Body of pancreas (tissue), 4 donors: ENCODE measurements around the gene KLK8. TPM values are rescaled to one million over a fixed set of nuclear protein-coding genes. Genes with fewer than 3 reads are reported as not detected.

Source experiments
- ATAC-seq: fragments of 150-250 bp; one replicate; pipeline ENCODE4 v1.9.1; 2016
- DNase-seq, 4 donors: peaks; one replicate each; pipeline ENCODE4 v3.0.0-alpha.2; 2019
- H3K27ac ChIP-seq, 4 donors: fragments of 200-600 bp; sonication (generic); 1 replicate in 3 of 4; 2 replicates in 1 of 4; pipeline versions ENCODE4 v1.5.1 to v1.6.1; 2016 to 2019; ENCODE audit warnings: mild to moderate bottlenecking in 1 of 4, mixed read lengths in 1 of 4, moderate library complexity in 1 of 4
- H3K27me3 ChIP-seq, 2 donors: fragments of 200-600 bp; sonication (generic); one replicate each; pipeline ENCODE4 v1.6.0; 2016; ENCODE audit warnings: mild to moderate bottlenecking in 1 of 2
- H3K36me3 ChIP-seq, 2 donors: fragments of 200-600 bp; sonication (generic); replicated peaks in 1 of 2; 2 replicates each; pipeline ENCODE4 v1.5.1; 2016; ENCODE audit warnings: low read depth in 2 of 2; ENCODE audit not compliant: insufficient read depth in 1 of 2
- H3K4me1 ChIP-seq: fragments of 200-600 bp; sonication (generic); one replicate; pipeline ENCODE4 v1.6.0; 2016
- H3K4me3 ChIP-seq, 2 donors: fragments of 200-600 bp; sonication (generic); 1 replicate in 1 of 2; 2 replicates in 1 of 2; pipeline ENCODE4 v1.5.1; 2016 to 2019
- H3K9me3 ChIP-seq, 3 donors: fragments of 200-600 bp; sonication (generic); 1 replicate in 2 of 3; 2 replicates in 1 of 3; pipeline ENCODE4 v1.5.1; 2016
- CTCF ChIP-seq, 7 experiments: fragments of 450-650 bp in 4 of 7; fragments of 200-600 bp in 3 of 7; sonication (generic) in 3 of 7; IDR thresholded peaks; one replicate each; pipeline ENCODE4 v1.5.1; 2016 to 2019; ENCODE audit warnings: antibody characterized with exemption in 7 of 7
- POLR2A ChIP-seq, 3 donors: fragments of 450-650 bp; IDR thresholded peaks; one replicate each; pipeline ENCODE4 v1.6.1; 2016; ENCODE audit warnings: antibody characterized with exemption in 3 of 3, mild to moderate bottlenecking in 2 of 3
- WGBS, 2 donors: methylation state at CpG; one replicate each; pipeline ENCODE4 v1.1.5; 2017; 5-methylcytosine and 5-hydroxymethylcytosine counted together
- intact Hi-C: fragments of 100-400 bp; cut with DNase I; formaldehyde crosslinking; loops from one replicate; pipeline ENCODE4 v1.15.1; 2023
- total RNA-seq, 2 donors: library from RNA; depleted of rRNA; stranded (reverse); fragments of >200 nt; gene quantifications; one replicate each; pipeline ENCODE4 v1.1.0, GENCODE V29; 2016

Gene KLK8
- total RNA-seq, 2 donors from 2014 or later: not detected

- Histone ChIP-seq H3K4me1 (peaks cover 33% of the 10 kb centered on the region), H3K9me3 (no peaks in the 10 kb centered on the region), H3K4me3 (no peak overlapping the region), H3K36me3 (no peaks in the 10 kb centered on the region), H3K27ac (no peak overlapping the region), H3K27me3 (peaks cover 0 to 8% of the 10 kb centered on the region in 2 donors)
- intact Hi-C loops: no loop called here
- TF ChIP-seq CTCF (IDR thresholded peaks at IDR 0.05) (peak; percentile 65 to 81 (median 72)), POLR2A (IDR thresholded peaks at IDR 0.05) (no peak)
- WGBS, 2 donors: 1 to 2% methylated on average over 42 to 66 of the region's 68 CpGs
- peak; percentile 65 to 81 (median 74) for DNase-seq
- peak; percentile 68 for ATAC-seq
These were observed 15.6 kb upstream of the KLK8 start for GRCh38 chr19:51016798-51017683.

- H3K27me3 ChIP-seq: peaks cover 0 to 8% of the 10 kb centered on the region in 2 donors
These were observed 14.4 kb upstream of the KLK8 start for GRCh38 chr19:51015691-51016267.

GRCh38 chr19:51014242-51014641 lies 12.8 kb upstream of the KLK8 start:
- Histone ChIP-seq H3K4me1 (peaks cover 19% of the 10 kb centered on the region), H3K36me3 (no peaks in the 10 kb centered on the region), H3K9me3 (no peaks in the 10 kb centered on the region), H3K27me3 (peaks cover 0 to 8% of the 10 kb centered on the region in 2 donors), H3K4me3 (no peak overlapping the region), H3K27ac (no peak overlapping the region)
- TF ChIP-seq CTCF (IDR thresholded peaks at IDR 0.05): no peak
- no peak for TF ChIP-seq POLR2A (IDR thresholded peaks at IDR 0.05)
- ATAC-seq (no peak), DNase-seq (no peak)
- WGBS, 2 donors: 75 to 77% methylated on average over 6 of the region's 6 CpGs
- intact Hi-C loops: no loop called here

More at GRCh38 chr19:51015691-51016267, 14.4 kb upstream of the KLK8 start:
- Histone ChIP-seq H3K4me3 (no peak overlapping the region), H3K9me3 (no peaks in the 10 kb centered on the region), H3K27ac (no peak overlapping the region), H3K36me3 (no peaks in the 10 kb centered on the region), H3K4me1 (peaks cover 25% of the 10 kb centered on the region)
- 80 to 83% methylated on average over 10 to 19 of the region's 19 CpGs for WGBS, 2 donors
- DNase-seq (no peak), ATAC-seq (no peak)
- TF ChIP-seq CTCF (IDR thresholded peaks at IDR 0.05) (no peak), POLR2A (IDR thresholded peaks at IDR 0.05) (no peak)
- intact Hi-C loops: no loop called here

- H3K9me3 ChIP-seq: no peaks in the 10 kb centered on the region
- no peak for ATAC-seq
- DNase-seq: no peak
- peaks cover 11% of the 10 kb centered on the region for H3K4me1 ChIP-seq
- no peak for TF ChIP-seq POLR2A (IDR thresholded peaks at IDR 0.05)
- TF ChIP-seq CTCF (IDR thresholded peaks at IDR 0.05): no peak
- 49 to 52% methylated on average over 12 of the region's 12 CpGs for WGBS, 2 donors
- peaks cover 0 to 3% of the 10 kb centered on the region in 2 donors for H3K27me3 ChIP-seq
- intact Hi-C loops: no loop called here
- H3K36me3 ChIP-seq: no peaks in the 10 kb centered on the region
- H3K4me3 ChIP-seq: no peak overlapping the region
- no peak overlapping the region for H3K27ac ChIP-seq
These were observed 11.3 kb upstream of the KLK8 start for GRCh38 chr19:51012661-51013190.
